K562 (cell line): ENCODE data around the gene KCNAB1. TPM values are rescaled to one million over a fixed set of nuclear protein-coding genes. Genes with fewer than 3 reads are reported as not detected.
A peak's percentile ranks its signal among the peaks of the same experiment; 100 is the strongest.

ENCODE experiments used
- ARID2 ChIP-seq: fragments of 450-650 bp; IDR thresholded peaks from 2 replicates; pipeline ENCODE4 v1.6.1; 2017; ENCODE audit warnings: antibody characterized with exemption, mild to moderate bottlenecking
- BRD4 ChIP-seq: fragments of 200-600 bp; sonication (generic); IDR thresholded peaks from 2 replicates; pipeline ENCODE4 v1.6.1; 2017; ENCODE audit warnings: inconsistent platforms
- C11orf30 ChIP-seq: fragments of 450-650 bp; IDR thresholded peaks from 2 replicates; pipeline ENCODE4 v1.6.1; 2016; ENCODE audit warnings: low read depth, mild to moderate bottlenecking
- CBFA2T2 ChIP-seq: fragments of 450-650 bp; conservative IDR thresholded peaks from 2 replicates; pipeline ENCODE4 v1.6.1; 2017; ENCODE audit warnings: mild to moderate bottlenecking
- EP300 ChIP-seq: IDR thresholded peaks from 2 replicates; pipeline ENCODE4 v1.6.1; 2012; ENCODE audit warnings: low read length, improper control_type of control experiment
- FOXK2 ChIP-seq, 2 experiments: fragments of 450-650 bp; IDR thresholded peaks in 1 of 2; conservative IDR thresholded peaks in 1 of 2; 2 replicates each; pipeline ENCODE4 v1.6.1; 2016; ENCODE audit warnings: low read depth in 2 of 2, mild to moderate bottlenecking in 1 of 2
- GATAD2A ChIP-seq: fragments of 450-650 bp; IDR thresholded peaks from 2 replicates; pipeline ENCODE4 v1.6.1; 2017
- HMG20A ChIP-seq: fragments of 450-650 bp; formaldehyde crosslinking; conservative IDR thresholded peaks from 2 replicates; pipeline ENCODE4 v1.4.0; 2020; ENCODE audit warnings: mild to moderate bottlenecking, mixed read lengths
- MBD1 ChIP-seq: fragments of 250-450 bp; sonication (Bioruptor Pico); IDR thresholded peaks from 2 replicates; pipeline ENCODE4 v1.8.0; 2022; ENCODE audit warnings: inconsistent platforms
- MCM3 ChIP-seq: fragments of 450-650 bp; IDR thresholded peaks from 2 replicates; pipeline ENCODE4 v1.6.1; 2016
- NRF1 ChIP-seq, 2 experiments: fragments of 450-650 bp; IDR thresholded peaks in 1 of 2; conservative IDR thresholded peaks in 1 of 2; 2 replicates each; pipeline ENCODE4 v1.6.1; 2014; ENCODE audit warnings: mild to moderate bottlenecking in 2 of 2
- PHF20 ChIP-seq: fragments of 450-650 bp; IDR thresholded peaks from 2 replicates; pipeline ENCODE4 v1.6.1; 2018; ENCODE audit not compliant: partially characterized antibody
- POLR2G ChIP-seq: fragments of 200-400 bp; formaldehyde crosslinking; IDR thresholded peaks from 2 replicates; pipeline ENCODE4 v1.6.1; 2017; ENCODE audit warnings: low read depth, mild to moderate bottlenecking, antibody characterized with exemption, low read length, moderate library complexity
- PTRF ChIP-seq: fragments of 450-650 bp; IDR thresholded peaks from 2 replicates; pipeline ENCODE4 v1.6.1; 2016; ENCODE audit warnings: mild to moderate bottlenecking, missing genetic modification characterization, missing compliant biosample characterization
- PYGO2 ChIP-seq: fragments of 450-650 bp; IDR thresholded peaks from 2 replicates; pipeline ENCODE4 v1.6.1; 2016; ENCODE audit warnings: mild to moderate bottlenecking, missing genetic modification characterization, moderate library complexity, missing compliant biosample characterization
- RBFOX2 ChIP-seq: fragments of 200-400 bp; formaldehyde crosslinking; IDR thresholded peaks from 2 replicates; pipeline ENCODE4 v1.6.1; 2017; ENCODE audit warnings: low read depth, mild to moderate bottlenecking, low read length, moderate library complexity
- RFX1 ChIP-seq: fragments of 450-650 bp; IDR thresholded peaks from 2 replicates; pipeline ENCODE4 v1.6.1; 2016; ENCODE audit warnings: mild to moderate bottlenecking, moderate library complexity
- SRF ChIP-seq, 2 experiments: fragments of 250-450, 450-650 bp in 1 of 2; sonication (Bioruptor Pico) in 1 of 2; sonication (generic) in 1 of 2; formaldehyde crosslinking; IDR thresholded peaks; 2 replicates each; pipeline versions ENCODE4 v1.5.0 to v1.5.1; 2020 to 2022; ENCODE audit warnings: mild to moderate bottlenecking in 1 of 2, missing genetic modification reagents in 1 of 2
- TAF15 ChIP-seq: fragments of 200-400 bp; formaldehyde crosslinking; IDR thresholded peaks from 2 replicates; pipeline ENCODE4 v1.6.1; 2017; ENCODE audit warnings: mild to moderate bottlenecking, low read depth, low read length, moderate library complexity
- USF1 ChIP-seq: sonication (generic); formaldehyde crosslinking; IDR thresholded peaks from 2 replicates; pipeline ENCODE4 v1.9.0; 2022; ENCODE audit warnings: mild to moderate bottlenecking, missing genetic modification reagents
- ZNF175 ChIP-seq: fragments of 200-800 bp; sonication (Bioruptor generic); IDR thresholded peaks from 2 replicates; pipeline ENCODE4 v1.6.1; 2016; ENCODE audit warnings: low read depth, mild to moderate bottlenecking, missing genetic modification characterization, missing compliant biosample characterization
- ZNF740 ChIP-seq, 3 experiments: fragments of 200-800 bp in 1 of 3; sonication (Bioruptor generic) in 1 of 3; sonication (generic) in 1 of 3; formaldehyde crosslinking in 1 of 3; IDR thresholded peaks; 2 replicates each; pipeline versions ENCODE4 v1.6.1 to v1.8.0; 2016 to 2022; ENCODE audit warnings: mild to moderate bottlenecking in 2 of 3, missing compliant biosample characterization in 2 of 3, missing genetic modification characterization in 2 of 3, missing genetic modification reagents in 1 of 3
- ZNF785 ChIP-seq: fragments of 250-450 bp; sonication (Bioruptor Pico); IDR thresholded peaks from 2 replicates; pipeline ENCODE4 v1.4.0; 2020; ENCODE audit warnings: mild to moderate bottlenecking
- ZZZ3 ChIP-seq: fragments of 450-650 bp; IDR thresholded peaks from 2 replicates; pipeline ENCODE4 v1.6.1; 2016; ENCODE audit warnings: antibody characterized with exemption, mild to moderate bottlenecking, moderate library complexity
- polyA plus RNA-seq, 8 experiments: library from polyadenylated mRNA; depleted of rRNA in 4 of 8; stranded (reverse) in 5 of 8; unstranded in 3 of 8; fragments of >200 nt; fragmentation: Nextera tagmentation in 2 of 8; fragmentation: Illumina TruSeq in 1 of 8; extraction: Ambion mirVana in 2 of 8; extraction: Trizol in 1 of 8; gene quantifications; 2 replicates each; pipeline versions ENCODE4 v1.2.1 to v1.2.3, GENCODE V29; 2011 to 2014; ENCODE audit warnings: inconsistent platforms in 1 of 8, missing spikeins in 1 of 8
- total RNA-seq, 7 experiments: library from RNA; depleted of rRNA in 6 of 7; stranded (reverse); fragments of >200 nt in 6 of 7; fragmentation: Illumina TruSeq in 2 of 7; extraction: Trizol in 2 of 7; gene quantifications; 2 replicates each; pipeline versions ENCODE4 v1.2.1 to v1.2.3, GENCODE V29; 2011 to 2021; ENCODE audit warnings: low replicate concordance in 1 of 7
- TF ChIP-seq, protein P1 (sequence below): fragments of 450-650 bp; formaldehyde crosslinking; IDR thresholded peaks from 2 replicates; pipeline ENCODE4 v1.4.0; 2020; ENCODE audit warnings: mild to moderate bottlenecking, moderate library complexity

KCNAB1 gene
- total and polyA plus RNA-seq, 9 of the 15 experiments (the other 6 are each of a cell fraction or from before 2014, with no cell fraction given) = 0.14 to 1.2 (median 0.51) TPM

DNA sequence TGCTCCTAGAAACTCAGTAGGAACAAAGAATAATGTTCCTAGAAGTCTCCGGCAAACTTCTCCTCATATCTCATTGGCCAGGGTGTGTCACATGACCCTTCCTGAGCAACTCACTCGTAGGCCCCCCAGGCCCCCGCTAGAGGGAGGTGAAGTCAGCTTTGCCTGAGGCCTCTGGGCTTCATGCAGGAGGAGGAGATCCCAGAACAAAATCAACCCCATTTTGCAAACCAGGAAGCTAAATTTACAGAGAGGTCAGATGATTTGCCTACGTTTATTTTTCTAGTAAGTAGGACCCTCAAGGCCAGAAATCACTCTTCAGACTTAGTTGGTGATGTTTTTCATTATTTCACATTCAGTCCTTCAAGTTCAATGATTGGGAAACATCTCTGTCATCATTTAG, 335.5 kb downstream of the KCNAB1 start (continued):
- TF ChIP-seq RBFOX2 (no peak), GATAD2A (no peak), PHF20 (no peak), FOXK2 (conservative IDR thresholded peaks at IDR 0.05 in 1 of 2, IDR thresholded peaks at IDR 0.05 in 1 of 2; ENCODE audit: low read depth in 2 of 2) (no peak), EP300 (no peak), PYGO2 (tag) (peak; percentile 51; the same call in 1 of the 2 replicates), MCM3 (no peak), ZZZ3 (no peak), SRF (CRISPR knock-in tag; IDR thresholded peaks at IDR 0.05) (no peak), ZNF175 (peak; percentile 97), CBFA2T2 (peak; percentile 51), C11orf30 (no peak), TAF15 (no peak), PTRF (tag) (peak; percentile 85), HMG20A (CRISPR knock-in tag) (no peak), POLR2G (no peak), MBD1 (CRISPR knock-in tag) (no peak), ZNF740 (CRISPR knock-in tag; IDR thresholded peaks at IDR 0.05) (no peak), ZNF740 (tag; IDR thresholded peaks at IDR 0.05) (peak in 1 of 2 experiments; percentile 81; a peak in 2 of 4 replicates), ZNF785 (CRISPR knock-in tag) (no peak), USF1 (peak; percentile 89), RFX1 (no peak), BRD4 (no peak), NRF1 (conservative IDR thresholded peaks at IDR 0.05 in 1 of 2, IDR thresholded peaks at IDR 0.05 in 1 of 2) (no peak), ARID2 (no peak)
- TF ChIP-seq, protein P1, sequence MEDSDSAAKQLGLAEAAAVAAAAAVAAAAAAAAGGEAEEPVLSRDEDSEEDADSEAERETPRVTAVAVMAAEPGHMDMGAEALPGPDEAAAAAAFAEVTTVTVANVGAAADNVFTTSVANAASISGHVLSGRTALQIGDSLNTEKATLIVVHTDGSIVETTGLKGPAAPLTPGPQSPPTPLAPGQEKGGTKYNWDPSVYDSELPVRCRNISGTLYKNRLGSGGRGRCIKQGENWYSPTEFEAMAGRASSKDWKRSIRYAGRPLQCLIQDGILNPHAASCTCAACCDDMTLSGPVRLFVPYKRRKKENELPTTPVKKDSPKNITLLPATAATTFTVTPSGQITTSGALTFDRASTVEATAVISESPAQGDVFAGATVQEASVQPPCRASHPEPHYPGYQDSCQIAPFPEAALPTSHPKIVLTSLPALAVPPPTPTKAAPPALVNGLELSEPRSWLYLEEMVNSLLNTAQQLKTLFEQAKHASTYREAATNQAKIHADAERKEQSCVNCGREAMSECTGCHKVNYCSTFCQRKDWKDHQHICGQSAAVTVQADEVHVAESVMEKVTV (CRISPR knock-in tag) = peak; percentile 39; the same call in 1 of the 2 replicates
